Body of pancreas (tissue), 4 donors: Measurements from ENCODE around the gene RSPH1. TPM values are rescaled to one million over a fixed set of nuclear protein-coding genes. Genes with fewer than 3 reads are reported as not detected.

Experiments
- ATAC-seq: fragments of 150-250 bp; one replicate; pipeline ENCODE4 v1.9.1; 2016
- DNase-seq, 4 donors: peaks; one replicate each; pipeline ENCODE4 v3.0.0-alpha.2; 2019
- H3K27ac ChIP-seq, 4 donors: fragments of 200-600 bp; sonication (generic); 1 replicate in 3 of 4; 2 replicates in 1 of 4; pipeline versions ENCODE4 v1.5.1 to v1.6.1; 2016 to 2019; ENCODE audit warnings: mild to moderate bottlenecking in 1 of 4, mixed read lengths in 1 of 4, moderate library complexity in 1 of 4
- H3K27me3 ChIP-seq, 2 donors: fragments of 200-600 bp; sonication (generic); one replicate each; pipeline ENCODE4 v1.6.0; 2016; ENCODE audit warnings: mild to moderate bottlenecking in 1 of 2
- H3K36me3 ChIP-seq, 2 donors: fragments of 200-600 bp; sonication (generic); replicated peaks in 1 of 2; 2 replicates each; pipeline ENCODE4 v1.5.1; 2016; ENCODE audit warnings: low read depth in 2 of 2; ENCODE audit not compliant: insufficient read depth in 1 of 2
- H3K4me1 ChIP-seq: fragments of 200-600 bp; sonication (generic); one replicate; pipeline ENCODE4 v1.6.0; 2016
- H3K4me3 ChIP-seq, 2 donors: fragments of 200-600 bp; sonication (generic); 1 replicate in 1 of 2; 2 replicates in 1 of 2; pipeline ENCODE4 v1.5.1; 2016 to 2019
- H3K9me3 ChIP-seq, 3 donors: fragments of 200-600 bp; sonication (generic); 1 replicate in 2 of 3; 2 replicates in 1 of 3; pipeline ENCODE4 v1.5.1; 2016
- CTCF ChIP-seq, 7 experiments: fragments of 450-650 bp in 4 of 7; fragments of 200-600 bp in 3 of 7; sonication (generic) in 3 of 7; IDR thresholded peaks; one replicate each; pipeline ENCODE4 v1.5.1; 2016 to 2019; ENCODE audit warnings: antibody characterized with exemption in 7 of 7
- POLR2A ChIP-seq, 3 donors: fragments of 450-650 bp; IDR thresholded peaks; one replicate each; pipeline ENCODE4 v1.6.1; 2016; ENCODE audit warnings: antibody characterized with exemption in 3 of 3, mild to moderate bottlenecking in 2 of 3
- WGBS, 2 donors: methylation state at CpG; one replicate each; pipeline ENCODE4 v1.1.5; 2017; 5-methylcytosine and 5-hydroxymethylcytosine counted together
- intact Hi-C: fragments of 100-400 bp; cut with DNase I; formaldehyde crosslinking; loops from one replicate; pipeline ENCODE4 v1.15.1; 2023
- total RNA-seq, 2 donors: library from RNA; depleted of rRNA; stranded (reverse); fragments of >200 nt; gene quantifications; one replicate each; pipeline ENCODE4 v1.1.0, GENCODE V29; 2016

The RSPH1 gene
- total RNA-seq, 2 donors from 2014 or later: 1.6 to 2.3 TPM

DNA sequence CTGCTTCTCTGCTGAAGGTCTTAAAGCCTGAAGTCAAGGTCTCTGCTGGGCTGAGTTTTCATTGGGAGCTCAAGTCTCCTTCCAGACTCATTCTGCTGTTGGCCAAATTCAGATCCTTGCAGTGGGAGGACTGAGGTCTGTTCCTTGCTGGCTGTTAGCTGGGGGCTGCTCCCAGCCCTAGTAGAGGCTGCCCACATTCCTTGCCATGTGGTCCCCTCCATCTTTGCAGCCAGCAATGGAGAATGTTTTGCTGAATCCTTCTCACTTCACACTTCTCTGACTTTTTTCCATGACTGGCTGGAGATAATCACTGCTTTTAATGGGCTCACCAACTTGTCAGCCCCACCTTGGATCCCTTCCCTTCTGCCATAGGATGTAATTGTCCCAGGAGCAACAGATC, 59.1 kb downstream of the RSPH1 start:
- DNase-seq (no peak), ATAC-seq (no peak)
- H3K4me3 ChIP-seq: no peak overlapping the region
- no peaks in the 10 kb centered on the region for H3K27me3 ChIP-seq
- H3K9me3 ChIP-seq: no peaks in the 10 kb centered on the region
- no peak overlapping the region for H3K27ac ChIP-seq
- no peak for TF ChIP-seq CTCF (IDR thresholded peaks at IDR 0.05)
- no peak for TF ChIP-seq POLR2A (IDR thresholded peaks at IDR 0.05)
- intact Hi-C loops: no loop called here
- no peaks in the 10 kb centered on the region for H3K4me1 ChIP-seq
- no peaks in the 10 kb centered on the region for H3K36me3 ChIP-seq

- no peak for DNase-seq
- intact Hi-C loops: no loop called here
Observed at GRCh38 chr21:42435833-42436232, 60.2 kb downstream of the RSPH1 start.

DNA sequence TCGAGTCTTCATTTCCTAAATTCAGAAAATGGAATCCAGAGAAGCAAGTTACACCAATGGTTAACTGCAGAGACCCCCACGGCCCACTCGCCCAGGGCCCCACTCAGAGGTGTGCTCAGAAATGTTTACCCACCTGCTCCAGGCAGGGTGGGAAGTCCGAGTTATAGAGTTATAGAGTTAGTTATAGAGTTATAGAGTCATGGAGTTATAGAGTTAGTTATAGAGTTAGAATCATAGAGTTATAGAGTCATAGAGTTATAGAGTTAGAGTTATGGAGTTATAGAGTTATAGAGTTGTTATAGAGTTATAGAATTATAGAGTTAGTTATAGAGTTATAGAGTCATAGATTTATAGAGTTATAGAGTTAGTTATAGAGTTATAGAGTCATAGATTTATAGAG, 60.6 kb downstream of the RSPH1 start:
- ATAC-seq (no peak), DNase-seq (no peak)
- H3K27me3 ChIP-seq: no peaks in the 10 kb centered on the region
- intact Hi-C loops: no loop called here
- H3K9me3 ChIP-seq: no peaks in the 10 kb centered on the region
- H3K4me1 ChIP-seq: no peaks in the 10 kb centered on the region
- no peak overlapping the region for H3K27ac ChIP-seq
- no peak overlapping the region for H3K4me3 ChIP-seq
- TF ChIP-seq POLR2A (IDR thresholded peaks at IDR 0.05): no peak
- TF ChIP-seq CTCF (IDR thresholded peaks at IDR 0.05): no peak
- no peaks in the 10 kb centered on the region for H3K36me3 ChIP-seq
- 49 to 63% methylated on average over 4 of the region's 4 CpGs for WGBS, 2 donors

More at GRCh38 chr21:42435833-42436232, 60.2 kb downstream of the RSPH1 start:
- no peak overlapping the region for H3K27ac ChIP-seq
- no peak for ATAC-seq
- no peaks in the 10 kb centered on the region for H3K27me3 ChIP-seq
- H3K4me3 ChIP-seq: no peak overlapping the region
- H3K36me3 ChIP-seq: no peaks in the 10 kb centered on the region
- no peaks in the 10 kb centered on the region for H3K9me3 ChIP-seq
- TF ChIP-seq CTCF (IDR thresholded peaks at IDR 0.05) (no peak), POLR2A (IDR thresholded peaks at IDR 0.05) (no peak)
- H3K4me1 ChIP-seq: no peaks in the 10 kb centered on the region

- 42 to 47% methylated on average over 3 of the region's 3 CpGs for WGBS, 2 donors
- no peak for TF ChIP-seq CTCF (IDR thresholded peaks at IDR 0.05)
- no peak for TF ChIP-seq POLR2A (IDR thresholded peaks at IDR 0.05)
- H3K4me1 ChIP-seq: no peaks in the 10 kb centered on the region
- H3K27ac ChIP-seq: no peak overlapping the region
- no peaks in the 10 kb centered on the region for H3K9me3 ChIP-seq
- no peak overlapping the region for H3K4me3 ChIP-seq
- H3K36me3 ChIP-seq: no peaks in the 10 kb centered on the region
- no peaks in the 10 kb centered on the region for H3K27me3 ChIP-seq
- intact Hi-C loops: no loop called here
- DNase-seq (no peak), ATAC-seq (no peak)
Observed at GRCh38 chr21:42434884-42435283, 61.1 kb downstream of the RSPH1 start.

- Histone ChIP-seq H3K4me1 (no peaks in the 10 kb centered on the region), H3K27me3 (no peaks in the 10 kb centered on the region), H3K36me3 (no peaks in the 10 kb centered on the region), H3K4me3 (no peak overlapping the region), H3K27ac (no peak overlapping the region), H3K9me3 (no peaks in the 10 kb centered on the region)
- DNase-seq (peak in 3 of 4 donors; percentile 32 to 40 (median 33)), ATAC-seq (peak; percentile 77)
- 23 to 31% methylated on average over 10 of the region's 10 CpGs for WGBS, 2 donors
- TF ChIP-seq CTCF (IDR thresholded peaks at IDR 0.05): no peak
- TF ChIP-seq POLR2A (IDR thresholded peaks at IDR 0.05): no peak
- intact Hi-C loops: no loop called here
Observed at GRCh38 chr21:42433946-42434551, 62.0 kb downstream of the RSPH1 start.
